ENCODE data around the gene PBX3. TPM values are rescaled to one million over a fixed set of nuclear protein-coding genes. Genes with fewer than 3 reads are reported as not detected.

Gene PBX3
- total and polyA plus RNA-seq, 9 of the 15 experiments (the other 6 are each of a cell fraction or from before 2014, with no cell fraction given) = 0.14 to 5.8 (median 0.92) TPM

- BruUV-seq (replicated peaks) = no TSS peak
- Histone ChIP-seq H4K20me1 (replicated peaks; ENCODE audit: control insufficient read depth, insufficient read depth, low read length) (no peaks in the 10 kb centered on the region), H3K9me1 (ENCODE audit: control insufficient read depth, insufficient read depth, low read length) (no peaks in the 10 kb centered on the region), H3K36me3 (ENCODE audit: control insufficient read depth, insufficient read depth, low read length) (no peaks in the 10 kb centered on the region), H3K9me3 (replicated peaks; ENCODE audit: control insufficient read depth, insufficient read depth, low read depth, low read length) (no peaks in the 10 kb centered on the region), H2AFZ (ENCODE audit: low read depth, low read length) (no peak overlapping the region), H3K27ac (ENCODE audit: extremely low read depth, low read depth, low read length) (no peak overlapping the region), H3K4me2 (ENCODE audit: insufficient read depth, low read length) (no peak overlapping the region), H3K9ac (ENCODE audit: insufficient read depth in 1 of 2, low read depth in 2 of 2, low read length in 2 of 2) (no peak overlapping the region), H3K79me2 (ENCODE audit: control insufficient read depth, insufficient read depth, low read length) (no peaks in the 10 kb centered on the region), H3K27me3 (ENCODE audit: control insufficient read depth in 2 of 2, insufficient read depth in 2 of 2, low read length in 2 of 2) (peaks cover 0 to 2% of the 10 kb centered on the region in 2 experiments; a peak in 3 of 5 replicates), H3K4me3 (no peak overlapping the region), H3K4me1 (replicated peaks in 1 of 2; ENCODE audit: control insufficient read depth in 2 of 2, insufficient read depth in 2 of 2, low read length in 2 of 2) (no peaks in the 10 kb centered on the region)
- no peak for DNase-seq (ENCODE audit: extremely low read depth in 1 of 4, low spot score in 3 of 4)
- in situ Hi-C loops (cut with MboI) (no loop called here), intact Hi-C loops (cut with micrococcal nuclease) (no loop called here)
- FAIRE-seq = peak; percentile 66
- POLR2A ChIA-PET = interaction anchor here (0.6 kb wide), 1 partner anchor 8 kb away, joined by 3 read pairs; no protein-coding TSS in a partner anchor
- TF ChIP-seq ELK3 (CRISPR knock-in tag; IDR thresholded peaks at IDR 0.05) (no peak), MTF1 (CRISPR knock-in tag; IDR thresholded peaks at IDR 0.05; ENCODE audit: borderline replicate concordance) (no peak), CLOCK (CRISPR knock-in tag; IDR thresholded peaks at IDR 0.05; ENCODE audit: borderline replicate concordance) (no peak), TCF7 (IDR thresholded peaks at IDR 0.05; ENCODE audit: borderline replicate concordance) (no peak), THAP7 (CRISPR knock-in tag; IDR thresholded peaks at IDR 0.05) (no peak), BCOR (IDR thresholded peaks at IDR 0.05) (no peak), RFX5 (IDR thresholded peaks at IDR 0.05; ENCODE audit: low read depth, low read length) (no peak), CC2D1A (IDR thresholded peaks at IDR 0.05) (no peak), RBM39 (optimal IDR thresholded peaks at IDR 0.05; ENCODE audit: low read depth, low read length) (no peak), SLC30A9 (CRISPR knock-in tag; IDR thresholded peaks at IDR 0.05) (no peak)
- 0% methylated on average over 2 of the region's 2 CpGs for WGBS (ENCODE audit: insufficient coverage, low coverage, missing lambda C conversion rate)
- CTCF ChIA-PET (ENCODE audit: low intra/inter-chr PET ratio) = no interaction called here
- no peak for ATAC-seq
Observed at GRCh38 chr9:125772740-125773139, 25.6 kb downstream of the PBX3 start.
